Measurements from ENCODE around the gene SNED1.

GRCh38 chr2:241133436-241133820, 135.0 kb downstream of the SNED1 start:
- TF ChIP-seq CTCF (IDR thresholded peaks at IDR 0.05) (no peak), POLR2A (IDR thresholded peaks at IDR 0.05) (no peak)

Data from suprapubic skin (tissue), 3 donors.